Naive thymus-derived CD8-positive, alpha-beta T cell (primary cell): ENCODE measurements around the gene UNC13B. TPM values are rescaled to one million over a fixed set of nuclear protein-coding genes. Genes with fewer than 3 reads are reported as not detected.

Experiments
- ATAC-seq, 2 donors: fragments of 150-1000 bp; cut with Tn5 transposase in 1 of 2; sonication (Bioruptor Pico), chemical (Tn5 transposase) in 1 of 2; 1 replicate in 1 of 2; 2 replicates in 1 of 2; pipeline ENCODE4 v1.10.0; 2021; ENCODE audit warnings: mild to moderate bottlenecking in 2 of 2, moderate library complexity in 2 of 2
- POLR2A ChIA-PET: fragments of 350-600 bp; sonication (Branson Sonifier 250); formaldehyde crosslinking; loops from one replicate; lab custom pipeline; 2021; ENCODE audit warnings: antibody characterized with exemption; lab: Charles Lee
- DNase-seq, 10 donors: peaks; one replicate each; pipeline versions ENCODE4 v3.0.0 to v3.0.0-alpha.2; 2020 to 2022
- H3K27ac Mint-ChIP-seq, 10 donors: one replicate each; pipeline ENCODE4 v1.8.0; 2020 to 2022; ENCODE audit warnings: mild to moderate bottlenecking in 10 of 10, mixed read lengths in 10 of 10, moderate library complexity in 4 of 10, inconsistent platforms in 1 of 10
- H3K27me3 Mint-ChIP-seq, 5 donors: one replicate each; pipeline ENCODE4 v1.8.0; 2021 to 2022; ENCODE audit warnings: mixed read lengths in 5 of 5
- H3K36me3 Mint-ChIP-seq, 3 donors: one replicate each; pipeline ENCODE4 v1.8.0; 2020 to 2022; ENCODE audit warnings: mixed read lengths in 3 of 3, mild to moderate bottlenecking in 2 of 3, inconsistent platforms in 1 of 3
- H3K4me1 Mint-ChIP-seq, 4 donors: one replicate each; pipeline ENCODE4 v1.8.0; 2021 to 2022; ENCODE audit warnings: mixed read lengths in 4 of 4
- H3K4me3 Mint-ChIP-seq, 10 donors: one replicate each; pipeline ENCODE4 v1.8.0; 2020 to 2022; ENCODE audit warnings: mild to moderate bottlenecking in 10 of 10, mixed read lengths in 10 of 10, moderate library complexity in 6 of 10, inconsistent platforms in 1 of 10
- H3K9me3 Mint-ChIP-seq, 9 donors: one replicate each; pipeline ENCODE4 v1.8.0; 2020 to 2022; ENCODE audit warnings: mixed read lengths in 9 of 9, mild to moderate bottlenecking in 3 of 9, inconsistent platforms in 1 of 9, moderate library complexity in 1 of 9
- polyA plus RNA-seq, 3 donors: library from polyadenylated mRNA; unstranded; fragments of 300-500 nt; fragmentation: Illumina TruSeq; gene quantifications; one replicate each; pipeline ENCODE4 v1.2.3, GENCODE V29; 2021
- total RNA-seq, 8 experiments: library from RNA in 2 of 8; stranded (reverse) in 2 of 8; gene quantifications; one replicate each; pipeline ENCODE4 v1.2.3 and lab custom pipeline; 2021 to 2026

Gene UNC13B
- total and polyA plus RNA-seq, 5 experiments from 2014 or later: 0.39 to 1.4 (median 0.77) TPM; not detected in 1

DNA sequence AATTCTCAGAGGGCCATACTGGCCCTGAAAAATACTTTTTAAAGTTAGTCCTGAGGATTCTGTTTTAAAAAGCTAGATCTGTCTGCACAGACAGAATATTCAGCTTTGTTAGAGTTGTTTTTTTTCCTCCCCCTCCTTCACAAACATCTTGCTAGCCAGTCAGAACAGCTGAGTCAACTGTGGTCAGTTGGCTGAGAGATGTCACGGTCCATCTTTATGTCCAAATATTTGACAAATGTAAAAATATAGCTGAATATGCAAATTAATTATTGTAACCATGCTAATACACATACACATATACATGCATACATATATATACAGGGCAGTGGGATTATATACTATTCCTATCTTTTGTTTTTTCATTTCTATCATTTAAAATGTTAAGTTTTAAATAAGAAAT lies 33.9 kb downstream of the UNC13B start:
- ATAC-seq: no peak
- no peak for DNase-seq
- no peaks in the 10 kb centered on the region for H3K4me1 Mint-ChIP-seq
- H3K27me3 Mint-ChIP-seq: peaks cover 0 to 4% (median 2%) of the 10 kb centered on the region in 5 donors
- peaks cover 4 to 66% (median 30%) of the 10 kb centered on the region in 9 donors for H3K9me3 Mint-ChIP-seq
- H3K27ac Mint-ChIP-seq: no peak overlapping the region
- H3K36me3 Mint-ChIP-seq: peaks cover 0 to 27% (median 25%) of the 10 kb centered on the region in 3 donors
- no peak overlapping the region for H3K4me3 Mint-ChIP-seq
- POLR2A ChIA-PET: no interaction called here

- H3K27ac Mint-ChIP-seq: no peak overlapping the region
- POLR2A ChIA-PET: no interaction called here
- H3K9me3 Mint-ChIP-seq: peaks cover 0 to 61% (median 29%) of the 10 kb centered on the region in 9 donors
Measured at GRCh38 chr9:35198191-35198590, 36.4 kb downstream of the UNC13B start.

GRCh38 chr9:35203528-35203927 lies 41.7 kb downstream of the UNC13B start:
- DNase-seq (no peak), ATAC-seq (no peak)
- no peak overlapping the region for H3K4me3 Mint-ChIP-seq
- peaks cover 0 to 63% (median 34%) of the 10 kb centered on the region in 9 donors for H3K9me3 Mint-ChIP-seq
- H3K4me1 Mint-ChIP-seq: no peaks in the 10 kb centered on the region
- no peak overlapping the region for H3K27ac Mint-ChIP-seq
- peaks cover 0 to 26% (median 19%) of the 10 kb centered on the region in 3 donors for H3K36me3 Mint-ChIP-seq
- H3K27me3 Mint-ChIP-seq: peaks cover 5 to 14% (median 9%) of the 10 kb centered on the region in 5 donors
- POLR2A ChIA-PET: no interaction called here

More at GRCh38 chr9:35198191-35198590, 36.4 kb downstream of the UNC13B start:
- Mint-ChIP-seq H3K36me3 (peaks cover 0 to 19% (median 11%) of the 10 kb centered on the region in 3 donors), H3K4me1 (no peaks in the 10 kb centered on the region), H3K27me3 (peaks cover 1 to 14% (median 12%) of the 10 kb centered on the region in 5 donors), H3K4me3 (no peak overlapping the region)
- no peak for ATAC-seq
- no peak for DNase-seq

DNA sequence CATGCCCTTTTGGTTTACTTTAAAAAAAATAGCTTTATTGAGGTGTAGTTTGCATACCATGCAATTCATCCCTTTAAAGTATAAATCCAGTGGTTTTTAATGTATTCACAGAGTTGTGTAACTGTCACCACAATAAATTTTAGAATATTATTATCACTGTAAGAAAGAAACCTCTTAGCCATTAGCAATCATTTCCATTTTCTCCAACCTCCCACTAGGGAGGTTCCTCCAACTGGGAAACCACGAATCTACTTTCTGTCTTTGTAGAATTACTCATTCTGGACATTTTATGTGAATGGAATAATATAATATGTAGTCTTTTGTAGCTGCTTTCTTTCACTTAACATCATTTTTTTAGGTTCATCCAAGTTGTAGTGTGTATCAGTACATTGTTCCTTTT lies 43.5 kb downstream of the UNC13B start:
- no peak overlapping the region for H3K27ac Mint-ChIP-seq
- peaks cover 0 to 26% (median 21%) of the 10 kb centered on the region in 3 donors for H3K36me3 Mint-ChIP-seq
- no peak overlapping the region for H3K4me3 Mint-ChIP-seq
- POLR2A ChIA-PET: no interaction called here
- no peak for DNase-seq
- H3K9me3 Mint-ChIP-seq: peaks cover 0 to 54% (median 34%) of the 10 kb centered on the region in 9 donors
- ATAC-seq: no peak
- H3K4me1 Mint-ChIP-seq: no peaks in the 10 kb centered on the region
- peaks cover 6 to 14% (median 9%) of the 10 kb centered on the region in 5 donors for H3K27me3 Mint-ChIP-seq

DNA sequence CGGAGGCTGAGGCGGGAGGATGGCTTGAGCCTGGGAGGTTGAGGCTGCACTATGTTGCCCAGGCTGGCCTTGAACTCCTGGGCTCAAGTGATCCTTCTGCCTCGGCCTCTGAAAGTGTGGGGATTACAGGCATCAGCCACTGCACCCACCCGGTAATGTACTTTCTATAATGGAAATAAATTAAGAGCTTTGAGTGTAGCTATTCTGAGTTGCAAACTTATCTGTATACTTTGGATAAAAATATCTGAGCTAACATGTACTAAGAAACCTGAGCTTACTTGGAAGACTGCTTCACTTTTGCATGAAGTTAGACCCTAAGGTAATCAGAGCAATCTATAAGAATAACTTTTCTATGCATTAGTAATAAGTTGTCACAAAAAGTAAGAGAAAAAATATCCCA lies 50.0 kb downstream of the UNC13B start:
- POLR2A ChIA-PET: no interaction called here
- Mint-ChIP-seq H3K4me3 (no peak overlapping the region), H3K36me3 (peaks cover 0 to 2% (median 0%) of the 10 kb centered on the region in 3 donors), H3K27me3 (peaks cover 0 to 8% (median 0%) of the 10 kb centered on the region in 5 donors), H3K4me1 (no peaks in the 10 kb centered on the region), H3K9me3 (peaks cover 0 to 7% (median 3%) of the 10 kb centered on the region in 9 donors), H3K27ac (no peak overlapping the region)
- DNase-seq: no peak
- no peak for ATAC-seq

DNA sequence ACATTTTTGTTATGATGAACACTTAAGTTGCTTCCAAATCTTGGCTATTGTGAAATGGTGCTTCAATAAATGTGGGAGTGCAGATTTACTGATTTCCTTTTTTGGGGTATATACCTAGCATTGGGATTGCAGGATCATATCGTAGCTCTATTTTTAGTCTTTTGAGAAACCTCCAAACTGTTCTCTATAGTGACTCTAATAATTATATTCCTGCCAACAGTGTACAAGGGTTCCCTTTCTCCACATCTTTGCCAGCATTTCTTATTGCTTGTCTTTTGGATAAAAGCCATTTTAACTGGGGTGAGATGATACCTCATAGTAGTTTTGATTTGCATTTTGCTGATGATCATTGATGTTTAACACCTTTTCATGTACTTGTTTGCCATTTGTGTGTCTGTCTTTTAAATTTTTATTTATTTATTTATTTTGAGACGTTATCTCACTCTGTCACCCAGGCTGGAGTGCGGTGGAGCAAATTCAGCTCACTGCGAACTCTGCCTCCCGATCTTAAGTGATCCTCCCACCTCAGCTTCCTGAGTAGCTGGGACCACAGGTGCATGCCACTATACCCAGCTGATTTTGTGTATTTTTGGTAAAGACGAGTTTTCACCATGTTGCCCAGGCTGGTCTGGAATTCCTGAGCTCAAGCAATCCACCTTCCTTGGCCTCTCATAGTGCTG lies 59.0 kb downstream of the UNC13B start:
- H3K36me3 Mint-ChIP-seq: peaks cover 0 to 8% (median 0%) of the 10 kb centered on the region in 3 donors
- no peaks in the 10 kb centered on the region for H3K4me1 Mint-ChIP-seq
- ATAC-seq (no peak), DNase-seq (no peak)
- peaks cover 0 to 23% (median 16%) of the 10 kb centered on the region in 9 donors for H3K9me3 Mint-ChIP-seq
- POLR2A ChIA-PET: no interaction called here
- no peak overlapping the region for H3K27ac Mint-ChIP-seq
- peaks cover 6 to 11% (median 8%) of the 10 kb centered on the region in 5 donors for H3K27me3 Mint-ChIP-seq
- no peak overlapping the region for H3K4me3 Mint-ChIP-seq

GRCh38 chr9:35225677-35226076 lies 63.9 kb downstream of the UNC13B start:
- H3K36me3 Mint-ChIP-seq: peaks cover 0 to 8% (median 0%) of the 10 kb centered on the region in 3 donors
- no peaks in the 10 kb centered on the region for H3K4me1 Mint-ChIP-seq
- no peak overlapping the region for H3K27ac Mint-ChIP-seq
- peaks cover 0 to 23% (median 16%) of the 10 kb centered on the region in 9 donors for H3K9me3 Mint-ChIP-seq
- POLR2A ChIA-PET: no interaction called here
- ATAC-seq (no peak), DNase-seq (no peak)
- H3K27me3 Mint-ChIP-seq: peaks cover 6 to 21% (median 8%) of the 10 kb centered on the region in 5 donors
- H3K4me3 Mint-ChIP-seq: no peak overlapping the region

DNA sequence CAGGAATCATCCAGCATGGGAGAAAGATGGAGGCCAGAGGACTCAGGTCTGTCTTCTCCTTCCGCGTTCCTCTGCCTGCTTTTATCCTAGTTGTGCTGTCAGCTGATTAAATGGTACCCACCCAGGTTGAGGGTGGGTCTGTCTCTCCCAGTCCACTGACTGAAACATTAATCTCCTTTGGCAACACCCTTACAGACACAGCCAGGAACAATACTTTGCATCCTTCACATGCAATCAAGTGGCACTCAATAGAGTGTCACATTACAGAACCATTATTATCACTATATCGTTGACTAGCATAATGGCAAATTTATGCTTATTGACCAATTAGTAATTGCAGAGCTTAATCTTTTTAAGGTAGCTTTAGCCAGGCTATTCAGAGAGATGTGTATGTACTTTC lies 64.8 kb downstream of the UNC13B start:
- peaks cover 6 to 21% (median 8%) of the 10 kb centered on the region in 5 donors for H3K27me3 Mint-ChIP-seq
- no peak overlapping the region for H3K27ac Mint-ChIP-seq
- peaks cover 0 to 23% (median 15%) of the 10 kb centered on the region in 9 donors for H3K9me3 Mint-ChIP-seq
- POLR2A ChIA-PET: no interaction called here
- no peak overlapping the region for H3K4me3 Mint-ChIP-seq
- ATAC-seq (no peak), DNase-seq (no peak)
- H3K36me3 Mint-ChIP-seq: peaks cover 0 to 8% (median 0%) of the 10 kb centered on the region in 3 donors
- no peaks in the 10 kb centered on the region for H3K4me1 Mint-ChIP-seq

DNA sequence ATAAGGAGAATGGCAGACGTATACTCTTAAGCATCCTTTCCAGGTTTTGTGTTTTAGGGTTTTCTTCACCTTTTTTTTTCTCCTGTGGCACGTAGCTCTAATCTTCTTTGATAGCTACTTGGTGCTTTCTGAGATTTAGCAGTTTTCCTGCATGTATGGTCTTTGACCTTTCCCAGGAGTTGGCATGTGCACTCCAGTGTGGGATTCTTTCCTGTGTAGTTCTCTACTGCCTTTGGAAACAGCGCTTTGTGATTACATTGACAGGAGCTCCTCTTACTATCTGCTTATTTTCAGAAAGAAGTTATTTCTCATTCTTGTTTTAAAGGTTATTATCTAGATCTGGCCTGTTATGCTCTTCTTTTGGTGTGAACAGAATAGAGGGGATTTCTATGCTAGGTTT lies 65.5 kb downstream of the UNC13B start:
- H3K9me3 Mint-ChIP-seq: peaks cover 0 to 23% (median 15%) of the 10 kb centered on the region in 9 donors
- no peak overlapping the region for H3K4me3 Mint-ChIP-seq
- POLR2A ChIA-PET: no interaction called here
- peaks cover 6 to 21% (median 8%) of the 10 kb centered on the region in 5 donors for H3K27me3 Mint-ChIP-seq
- ATAC-seq (no peak), DNase-seq (no peak)
- no peaks in the 10 kb centered on the region for H3K4me1 Mint-ChIP-seq
- no peak overlapping the region for H3K27ac Mint-ChIP-seq
- H3K36me3 Mint-ChIP-seq: peaks cover 0 to 8% (median 0%) of the 10 kb centered on the region in 3 donors

DNA sequence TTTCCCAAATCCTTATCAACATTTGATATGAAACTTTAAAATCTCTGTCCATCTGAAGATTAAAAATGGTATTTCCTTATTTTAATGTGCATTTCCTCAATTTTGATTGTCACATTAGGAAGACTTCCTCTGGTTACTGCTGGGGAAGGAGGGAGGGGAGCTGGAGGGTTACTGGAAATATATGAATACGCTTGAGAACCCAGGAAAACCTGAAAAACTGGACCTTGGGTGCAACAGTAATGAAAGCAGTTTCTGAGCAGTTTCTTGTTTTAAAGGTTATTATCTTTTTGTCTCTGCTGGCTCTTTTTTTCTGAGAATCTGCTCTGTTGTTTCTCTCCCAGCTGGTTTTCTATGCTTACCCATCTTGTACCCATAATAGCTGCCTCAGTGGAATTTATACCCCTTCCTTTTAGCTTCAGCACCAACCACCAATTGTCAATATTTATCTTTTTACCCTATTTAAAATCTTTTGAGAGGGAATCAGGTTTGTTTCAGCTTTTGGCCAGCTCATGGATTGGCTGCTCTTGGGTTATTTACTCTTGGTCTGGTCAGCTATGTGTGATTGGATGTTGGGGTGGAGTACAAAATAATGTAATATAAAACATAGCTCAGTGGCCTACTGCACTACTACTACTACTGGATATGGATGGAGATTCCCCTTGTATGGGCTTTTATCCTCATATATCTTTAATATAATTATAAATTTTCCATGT lies 67.4 kb downstream of the UNC13B start:
- Mint-ChIP-seq H3K9me3 (peaks cover 0 to 7% (median 4%) of the 10 kb centered on the region in 9 donors), H3K4me1 (no peaks in the 10 kb centered on the region), H3K27ac (no peak overlapping the region), H3K36me3 (no peaks in the 10 kb centered on the region), H3K27me3 (peaks cover 0 to 21% (median 8%) of the 10 kb centered on the region in 5 donors), H3K4me3 (no peak overlapping the region)
- no peak for DNase-seq
- POLR2A ChIA-PET: interaction anchor here (0.7 kb wide), 1 partner anchor 1869 kb away, joined by 3 read pairs; no protein-coding TSS in a partner anchor
- no peak for ATAC-seq

- Mint-ChIP-seq H3K36me3 (no peaks in the 10 kb centered on the region), H3K4me3 (no peak overlapping the region), H3K27me3 (peaks cover 0 to 21% (median 8%) of the 10 kb centered on the region in 5 donors), H3K27ac (no peak overlapping the region), H3K4me1 (no peaks in the 10 kb centered on the region), H3K9me3 (peaks cover 0 to 4% (median 0%) of the 10 kb centered on the region in 9 donors)
- DNase-seq: no peak
- POLR2A ChIA-PET: interaction anchor here (0.7 kb wide), 1 partner anchor 1869 kb away, joined by 3 read pairs; no protein-coding TSS in a partner anchor
- no peak for ATAC-seq
Measured at GRCh38 chr9:35229779-35230143, 68.0 kb downstream of the UNC13B start.

GRCh38 chr9:35232867-35233544 lies 71.2 kb downstream of the UNC13B start:
- no peak overlapping the region for H3K27ac Mint-ChIP-seq
- peaks cover 0 to 6% (median 4%) of the 10 kb centered on the region in 5 donors for H3K27me3 Mint-ChIP-seq
- POLR2A ChIA-PET: interaction anchor here (0.6 kb wide), 1 partner anchor 64 kb away, joined by 3 read pairs; no protein-coding TSS in a partner anchor
- ATAC-seq (no peak), DNase-seq (no peak)
- no peaks in the 10 kb centered on the region for H3K36me3 Mint-ChIP-seq
- no peaks in the 10 kb centered on the region for H3K9me3 Mint-ChIP-seq
- H3K4me1 Mint-ChIP-seq: no peaks in the 10 kb centered on the region
- no peak overlapping the region for H3K4me3 Mint-ChIP-seq
